Mucosa of rectum (tissue), 2 donors: ENCODE measurements around the gene ZNF516.

Experiments
- H3K27ac ChIP-seq, 2 donors: one replicate each; pipeline ENCODE4 v1.7.0; 2013; ENCODE audit warnings: inconsistent platforms in 2 of 2, low read depth in 2 of 2, low read length in 2 of 2
- H3K27me3 ChIP-seq, 2 donors: one replicate each; pipeline ENCODE4 v1.7.0; 2013; ENCODE audit warnings: low read length in 2 of 2; ENCODE audit not compliant: control insufficient read depth in 2 of 2, insufficient read depth in 2 of 2
- H3K36me3 ChIP-seq, 2 donors: one replicate each; pipeline ENCODE4 v1.7.0; 2013; ENCODE audit warnings: low read length in 2 of 2; ENCODE audit not compliant: control insufficient read depth in 2 of 2, insufficient read depth in 2 of 2
- H3K4me1 ChIP-seq, 2 donors: one replicate each; pipeline ENCODE4 v1.7.0; 2013; ENCODE audit warnings: low read length in 2 of 2, mild to moderate bottlenecking in 1 of 2; ENCODE audit not compliant: control insufficient read depth in 2 of 2, insufficient read depth in 2 of 2
- H3K4me3 ChIP-seq, 2 donors: one replicate each; pipeline ENCODE4 v1.7.0; 2013; ENCODE audit warnings: low read length in 2 of 2
- H3K9ac ChIP-seq, 2 donors: one replicate each; pipeline ENCODE4 v1.7.0; 2013; ENCODE audit warnings: low read length in 2 of 2, low read depth in 1 of 2, mild to moderate bottlenecking in 1 of 2
- H3K9me3 ChIP-seq, 2 donors: one replicate each; pipeline ENCODE4 v1.7.0; 2013; ENCODE audit warnings: low read length in 2 of 2; ENCODE audit not compliant: control insufficient read depth in 2 of 2
- donor health status: healthy.
- donor health status: Normal muscosa, but diverticular disease.

ZNF516 gene

DNA sequence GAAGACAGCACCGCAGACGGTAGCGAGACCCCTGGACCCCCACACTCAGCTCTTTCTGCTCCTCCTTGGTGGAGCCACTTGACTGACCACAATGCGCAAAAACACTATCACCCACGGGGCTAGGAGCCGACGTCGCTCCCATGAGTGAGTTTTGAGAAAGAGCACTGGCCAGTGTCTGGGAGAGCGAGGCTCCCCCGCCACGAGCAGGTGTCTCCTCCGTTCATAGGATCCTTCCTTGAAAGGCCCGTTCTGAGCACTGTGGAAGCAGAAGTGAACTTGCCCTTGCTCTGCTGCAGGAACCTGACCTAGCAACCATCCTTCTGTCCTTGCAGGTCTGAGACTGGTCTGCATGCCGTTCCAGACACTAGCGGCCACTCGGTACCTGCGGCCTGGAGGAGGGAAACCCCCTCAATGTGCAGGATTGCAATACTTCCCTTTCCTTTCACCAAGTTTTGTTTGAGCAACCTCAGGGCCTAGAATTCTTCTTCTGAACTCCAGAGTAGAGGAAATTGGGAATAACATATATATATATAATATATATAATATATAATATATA is 12.9 kb upstream of the ZNF516 start:
- no peak overlapping the region for H3K4me3 ChIP-seq
- H3K36me3 ChIP-seq: no peaks in the 10 kb centered on the region
- no peaks in the 10 kb centered on the region for H3K4me1 ChIP-seq
- H3K9me3 ChIP-seq: no peaks in the 10 kb centered on the region
- H3K9ac ChIP-seq: no peak overlapping the region
- H3K27me3 ChIP-seq: no peaks in the 10 kb centered on the region
- no peak overlapping the region for H3K27ac ChIP-seq

DNA sequence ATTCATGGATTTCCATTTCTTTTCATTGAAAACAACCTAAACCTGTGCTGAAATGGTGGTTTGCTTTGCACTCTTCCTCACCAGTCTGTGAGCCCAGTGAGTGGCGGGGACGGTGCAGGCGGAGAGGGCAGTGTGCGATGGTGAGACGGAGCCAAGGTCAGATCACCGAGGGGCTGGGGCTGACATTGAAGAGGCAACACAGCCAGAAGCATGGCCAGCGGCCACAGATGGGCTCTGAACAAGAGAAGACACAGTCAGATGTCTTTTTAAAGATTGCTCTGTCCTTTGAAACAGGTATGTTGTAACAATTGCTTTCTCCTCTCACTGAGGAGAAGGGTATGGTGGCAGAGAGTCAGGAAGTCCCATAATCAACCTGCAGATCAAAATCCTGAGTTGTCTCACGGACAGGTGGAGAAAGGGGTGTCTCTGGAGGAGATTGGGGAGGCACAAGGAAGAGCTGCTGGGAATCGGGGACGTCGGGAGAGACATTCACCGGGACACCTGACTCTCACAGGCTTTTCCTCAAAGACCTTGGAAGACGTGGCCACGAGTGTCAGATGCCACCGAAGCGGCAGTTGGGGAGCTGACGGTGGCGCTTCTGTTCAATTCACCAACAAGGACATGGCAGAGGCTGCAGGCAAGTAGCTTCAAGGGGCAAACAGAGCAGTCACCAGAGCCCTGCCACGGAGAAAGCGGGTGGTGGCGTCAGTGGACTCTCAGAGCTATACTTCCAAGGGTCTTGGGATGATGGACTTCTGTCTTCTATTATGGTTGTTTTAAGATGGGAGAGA is 12.1 kb upstream of the ZNF516 start:
- no peaks in the 10 kb centered on the region for H3K27me3 ChIP-seq
- no peaks in the 10 kb centered on the region for H3K9me3 ChIP-seq
- H3K4me1 ChIP-seq: no peaks in the 10 kb centered on the region
- no peaks in the 10 kb centered on the region for H3K36me3 ChIP-seq
- no peak overlapping the region for H3K4me3 ChIP-seq
- no peak overlapping the region for H3K27ac ChIP-seq
- no peak overlapping the region for H3K9ac ChIP-seq

DNA sequence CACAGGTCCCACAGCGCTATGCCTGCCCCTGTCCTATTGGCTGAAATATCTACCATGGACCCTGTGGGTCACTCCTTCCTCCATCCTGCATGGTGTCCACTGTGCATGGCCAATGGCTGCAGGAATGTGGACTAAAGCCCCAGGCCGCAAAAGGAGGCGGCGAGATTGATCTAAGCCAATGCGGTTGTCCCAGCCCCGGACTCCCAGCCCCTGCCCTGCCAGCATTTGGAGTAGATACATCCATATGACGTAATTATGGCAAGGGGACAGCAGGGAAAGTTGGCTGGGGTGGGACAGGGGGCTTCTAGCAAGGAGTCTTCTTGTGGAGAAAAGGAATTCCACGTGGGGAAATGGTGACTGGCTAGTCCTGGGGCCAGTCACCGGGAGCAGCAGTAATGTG is 11.4 kb upstream of the ZNF516 start:
- Histone ChIP-seq H3K9me3 (no peaks in the 10 kb centered on the region), H3K4me1 (no peaks in the 10 kb centered on the region), H3K9ac (no peak overlapping the region)

DNA sequence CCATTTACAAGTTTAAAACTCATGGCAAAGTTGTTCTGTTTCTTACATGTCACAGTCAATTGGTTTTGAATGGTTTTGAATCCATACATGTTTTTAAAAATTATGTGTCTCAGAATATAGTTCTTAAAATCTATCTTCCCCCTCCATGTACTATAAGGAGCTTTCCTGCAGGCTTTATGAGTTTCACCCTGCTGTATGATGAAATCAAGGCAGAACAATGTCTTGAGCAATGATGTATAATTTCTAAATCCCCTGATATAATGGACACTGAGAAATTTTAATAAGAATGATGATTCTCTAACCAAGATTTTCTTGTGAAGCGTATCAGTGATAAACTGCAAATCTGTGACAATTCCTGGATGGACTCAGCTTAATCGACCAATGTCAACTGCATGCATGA is 10.6 kb upstream of the ZNF516 start:
- Histone ChIP-seq H3K4me1 (no peaks in the 10 kb centered on the region), H3K9ac (no peak overlapping the region), H3K27me3 (no peaks in the 10 kb centered on the region), H3K27ac (no peak overlapping the region), H3K36me3 (no peaks in the 10 kb centered on the region), H3K4me3 (no peak overlapping the region), H3K9me3 (no peaks in the 10 kb centered on the region)

More for the DNA sequence above, 11.4 kb upstream of the ZNF516 start:
- no peaks in the 10 kb centered on the region for H3K27me3 ChIP-seq
- no peak overlapping the region for H3K4me3 ChIP-seq
- no peak overlapping the region for H3K27ac ChIP-seq
- no peaks in the 10 kb centered on the region for H3K36me3 ChIP-seq

DNA sequence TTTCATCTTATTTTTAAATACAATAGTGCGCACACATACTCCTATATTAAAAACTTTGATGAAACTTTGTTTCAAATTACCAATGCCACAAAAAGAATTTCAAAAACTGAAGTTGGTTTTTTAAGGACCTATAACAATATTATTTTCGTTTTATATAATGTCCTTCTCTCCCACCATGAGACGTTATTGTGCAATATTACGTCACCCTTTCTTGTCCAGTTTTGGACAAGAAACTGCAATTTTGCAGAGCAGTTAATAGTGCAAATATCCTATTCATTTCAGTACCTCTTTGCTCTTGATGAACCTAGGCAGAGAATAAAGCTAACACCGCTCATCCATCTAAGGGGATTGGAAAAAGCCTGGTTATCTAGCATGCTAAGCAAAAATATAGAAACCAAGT is 9.7 kb upstream of the ZNF516 start:
- Histone ChIP-seq H3K9ac (no peak overlapping the region), H3K9me3 (no peaks in the 10 kb centered on the region), H3K27me3 (no peaks in the 10 kb centered on the region), H3K36me3 (no peaks in the 10 kb centered on the region), H3K4me1 (no peaks in the 10 kb centered on the region), H3K4me3 (no peak overlapping the region), H3K27ac (no peak overlapping the region)

DNA sequence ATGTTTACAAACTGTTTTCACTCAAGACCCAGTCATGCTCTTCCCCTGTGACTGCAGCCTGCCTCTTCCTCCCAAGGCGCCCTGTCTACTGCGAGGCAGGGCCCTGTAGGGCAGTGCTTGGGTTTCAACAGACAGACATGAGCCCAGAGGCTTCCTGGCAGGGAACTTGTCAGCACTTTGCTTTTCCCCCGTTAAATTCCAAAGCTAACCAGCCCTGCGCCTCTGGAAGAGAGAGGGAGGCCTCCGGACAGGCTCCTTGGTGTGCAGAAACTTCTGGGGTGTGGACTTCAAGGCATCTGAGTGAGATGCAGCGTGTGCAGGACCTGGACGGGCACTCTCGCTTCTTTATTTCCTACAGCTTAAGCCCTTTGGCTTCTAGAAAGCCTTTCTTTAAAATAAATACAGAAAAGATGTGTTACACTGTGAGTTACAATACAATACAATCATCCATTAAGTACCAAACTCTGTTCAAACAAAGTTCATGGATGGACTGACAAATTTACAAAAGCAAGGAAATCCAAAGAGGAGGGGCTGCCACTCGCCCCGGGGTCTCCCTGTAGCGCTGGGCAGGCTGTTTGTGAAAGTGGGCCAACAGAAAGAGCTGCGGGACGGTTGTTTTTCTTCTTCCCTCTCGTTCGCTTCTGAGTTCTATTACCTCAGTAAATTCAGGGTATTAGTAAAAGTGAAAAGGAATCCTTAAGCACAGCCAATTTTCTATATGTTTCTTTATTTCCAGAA is 8.8 kb upstream of the ZNF516 start:
- H3K9ac ChIP-seq: no peak overlapping the region
- no peaks in the 10 kb centered on the region for H3K4me1 ChIP-seq
- H3K27ac ChIP-seq: no peak overlapping the region

DNA sequence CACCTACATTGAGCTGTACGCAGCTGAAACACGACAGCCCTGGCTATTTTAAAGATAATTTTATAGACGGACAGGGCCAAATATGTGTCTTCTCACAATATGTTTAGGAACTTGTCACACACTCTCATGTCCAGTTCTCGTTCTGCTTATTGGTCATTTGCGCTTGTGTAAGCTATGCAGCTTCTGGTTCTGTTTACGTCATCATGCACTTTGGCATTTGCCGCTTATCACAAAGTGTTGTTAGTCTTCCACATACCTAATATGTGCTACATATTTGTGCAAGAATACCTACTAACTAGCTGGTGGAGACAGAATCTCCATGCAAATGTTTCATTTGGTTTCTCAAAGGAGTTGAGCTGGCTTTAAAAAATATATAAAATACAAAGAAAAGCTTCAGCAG is 7.5 kb upstream of the ZNF516 start:
- H3K9me3 ChIP-seq: no peaks in the 10 kb centered on the region
- H3K27ac ChIP-seq: no peak overlapping the region
- no peaks in the 10 kb centered on the region for H3K36me3 ChIP-seq
- H3K4me1 ChIP-seq: no peaks in the 10 kb centered on the region
- no peak overlapping the region for H3K9ac ChIP-seq
- H3K4me3 ChIP-seq: no peak overlapping the region
- H3K27me3 ChIP-seq: no peaks in the 10 kb centered on the region

More for the DNA sequence above, 8.8 kb upstream of the ZNF516 start:
- Histone ChIP-seq H3K4me3 (no peak overlapping the region), H3K9me3 (no peaks in the 10 kb centered on the region), H3K36me3 (no peaks in the 10 kb centered on the region), H3K27me3 (no peaks in the 10 kb centered on the region)

DNA sequence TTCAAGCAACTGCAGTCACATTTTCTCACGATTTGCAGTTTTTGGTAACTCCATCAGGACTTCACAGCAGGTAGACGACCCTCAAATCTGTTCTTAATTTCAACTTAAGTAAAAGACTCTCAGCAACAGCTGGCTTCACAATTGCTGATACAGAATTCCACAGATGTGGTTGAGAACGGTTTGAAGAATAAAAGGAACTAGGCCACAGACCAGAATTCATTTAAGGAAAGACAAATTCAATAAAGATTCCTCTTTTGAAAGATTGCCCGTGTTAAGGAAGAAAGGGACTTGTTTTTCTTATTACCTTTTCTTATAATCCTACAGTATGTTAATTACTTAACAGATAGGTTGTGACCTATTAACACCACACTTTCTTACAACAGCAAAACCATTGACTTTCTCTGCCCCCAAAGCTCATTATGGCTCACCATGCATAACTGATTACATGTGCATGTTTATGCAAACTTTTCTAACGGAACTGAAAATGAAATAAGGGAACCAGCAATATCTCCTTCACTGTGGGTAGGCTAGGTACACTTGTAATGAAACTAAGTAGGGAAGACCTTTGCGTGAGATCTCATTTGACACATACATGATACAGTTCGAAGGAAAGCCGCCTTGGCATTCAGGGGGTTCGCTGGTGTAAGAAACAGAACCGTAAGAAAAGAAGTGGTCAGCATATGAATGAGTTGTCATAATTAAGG is 4.7 kb upstream of the ZNF516 start:
- Histone ChIP-seq H3K27me3 (no peaks in the 10 kb centered on the region), H3K9ac (no peak overlapping the region), H3K36me3 (no peaks in the 10 kb centered on the region), H3K27ac (peak overlapping the region in 1 of 2 donors; percentile 38), H3K4me3 (no peak overlapping the region), H3K9me3 (no peaks in the 10 kb centered on the region), H3K4me1 (peaks cover 5 to 6% of the 10 kb centered on the region in 2 donors)

DNA sequence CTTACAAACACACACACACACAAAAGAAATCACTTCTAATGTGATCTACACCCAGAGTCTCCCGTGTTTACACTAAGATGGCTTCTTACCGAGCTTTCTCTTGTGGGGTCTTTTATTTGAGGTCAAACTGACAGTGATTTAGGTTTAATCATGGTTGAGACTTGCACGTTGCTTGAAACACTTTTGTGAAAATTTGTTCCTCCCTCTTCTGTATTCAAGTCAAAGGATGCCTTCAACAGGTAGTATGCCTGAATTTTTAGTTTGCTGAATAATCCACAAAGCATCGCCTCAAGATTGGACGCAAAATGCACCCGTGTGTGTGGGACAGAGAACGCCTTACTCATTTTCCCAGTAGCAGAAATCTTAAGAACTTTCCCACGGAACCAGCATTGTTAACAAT is 4.0 kb upstream of the ZNF516 start:
- Histone ChIP-seq H3K9me3 (no peaks in the 10 kb centered on the region), H3K9ac (no peak overlapping the region), H3K27ac (no peak overlapping the region), H3K36me3 (no peaks in the 10 kb centered on the region), H3K4me3 (no peak overlapping the region), H3K4me1 (peaks cover 6% of the 10 kb centered on the region in 2 donors), H3K27me3 (no peaks in the 10 kb centered on the region)

DNA sequence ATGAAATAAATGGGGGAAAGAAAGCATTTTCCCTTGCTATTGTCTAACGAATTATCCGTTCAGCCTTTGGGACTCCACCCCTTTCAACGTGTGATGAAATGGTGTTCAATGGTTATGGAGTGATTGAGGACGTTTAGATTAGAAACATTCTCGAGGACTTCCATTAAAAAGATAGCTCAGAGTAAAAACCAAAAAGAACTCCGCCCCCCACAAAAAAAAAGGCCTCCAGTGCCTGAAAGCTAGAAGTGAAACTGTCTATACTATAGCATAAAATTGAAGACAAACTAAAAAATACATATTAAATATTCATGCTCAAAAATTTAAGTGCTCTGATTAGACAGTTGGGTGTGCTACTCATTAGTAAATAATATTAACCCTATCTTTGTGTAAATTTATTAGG is 3.0 kb upstream of the ZNF516 start:
- Histone ChIP-seq H3K4me1 (peaks cover 10 to 11% of the 10 kb centered on the region in 2 donors), H3K27me3 (no peaks in the 10 kb centered on the region), H3K27ac (no peak overlapping the region), H3K4me3 (no peak overlapping the region), H3K9ac (no peak overlapping the region), H3K36me3 (no peaks in the 10 kb centered on the region), H3K9me3 (no peaks in the 10 kb centered on the region)
